ENCODE results near the gene RNF150. TPM values are rescaled to one million over a fixed set of nuclear protein-coding genes. Genes with fewer than 3 reads are reported as not detected.

The RNF150 gene
- total and polyA plus RNA-seq, 8 donors = 0.31 to 88.1 (median 8.3) TPM

GRCh38 chr4:140869446-140869845 is 263.8 kb downstream of the RNF150 start:
- Histone ChIP-seq H3K27me3 (no peaks in the 10 kb centered on the region), H3K4me1 (peaks cover 0 to 32% (median 9%) of the 10 kb centered on the region in 4 donors), H3K9me3 (no peaks in the 10 kb centered on the region), H3K27ac (no peak overlapping the region), H3K36me3 (peaks cover 0 to 7% (median 0%) of the 10 kb centered on the region in 4 donors), H3K4me3 (no peak overlapping the region)
- no peak for DNase-seq
- intact Hi-C loops (cut with DNase I; ENCODE audit: low total_unique reads) = no loop called here
- no peak for TF ChIP-seq POLR2AphosphoS5 (IDR thresholded peaks at IDR 0.05)
- 72 to 89% (median 81%) methylated on average over 1 of the region's 1 CpG for WGBS, 5 donors

GRCh38 chr4:140867356-140867755 is 265.9 kb downstream of the RNF150 start:
- no peaks in the 10 kb centered on the region for H3K9me3 ChIP-seq
- intact Hi-C loops (cut with DNase I; ENCODE audit: low total_unique reads) = no loop called here
- H3K27me3 ChIP-seq = no peaks in the 10 kb centered on the region
- peaks cover 0 to 7% (median 0%) of the 10 kb centered on the region in 4 donors for H3K36me3 ChIP-seq
- TF ChIP-seq, protein P1, sequence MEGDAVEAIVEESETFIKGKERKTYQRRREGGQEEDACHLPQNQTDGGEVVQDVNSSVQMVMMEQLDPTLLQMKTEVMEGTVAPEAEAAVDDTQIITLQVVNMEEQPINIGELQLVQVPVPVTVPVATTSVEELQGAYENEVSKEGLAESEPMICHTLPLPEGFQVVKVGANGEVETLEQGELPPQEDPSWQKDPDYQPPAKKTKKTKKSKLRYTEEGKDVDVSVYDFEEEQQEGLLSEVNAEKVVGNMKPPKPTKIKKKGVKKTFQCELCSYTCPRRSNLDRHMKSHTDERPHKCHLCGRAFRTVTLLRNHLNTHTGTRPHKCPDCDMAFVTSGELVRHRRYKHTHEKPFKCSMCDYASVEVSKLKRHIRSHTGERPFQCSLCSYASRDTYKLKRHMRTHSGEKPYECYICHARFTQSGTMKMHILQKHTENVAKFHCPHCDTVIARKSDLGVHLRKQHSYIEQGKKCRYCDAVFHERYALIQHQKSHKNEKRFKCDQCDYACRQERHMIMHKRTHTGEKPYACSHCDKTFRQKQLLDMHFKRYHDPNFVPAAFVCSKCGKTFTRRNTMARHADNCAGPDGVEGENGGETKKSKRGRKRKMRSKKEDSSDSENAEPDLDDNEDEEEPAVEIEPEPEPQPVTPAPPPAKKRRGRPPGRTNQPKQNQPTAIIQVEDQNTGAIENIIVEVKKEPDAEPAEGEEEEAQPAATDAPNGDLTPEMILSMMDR (IDR thresholded peaks at IDR 0.05) = no peak
- TF ChIP-seq POLR2AphosphoS5 (IDR thresholded peaks at IDR 0.05) (no peak), POLR2A (IDR thresholded peaks at IDR 0.05) (no peak), EP300 (IDR thresholded peaks at IDR 0.05) (no peak)
- H3K4me1 ChIP-seq = peaks cover 0 to 32% (median 9%) of the 10 kb centered on the region in 4 donors
- DNase-seq = no peak
- no peak overlapping the region for H3K27ac ChIP-seq
- 76 to 91% (median 85%) methylated on average over 3 of the region's 3 CpGs for WGBS, 5 donors
- H3K4me3 ChIP-seq = no peak overlapping the region

DNA sequence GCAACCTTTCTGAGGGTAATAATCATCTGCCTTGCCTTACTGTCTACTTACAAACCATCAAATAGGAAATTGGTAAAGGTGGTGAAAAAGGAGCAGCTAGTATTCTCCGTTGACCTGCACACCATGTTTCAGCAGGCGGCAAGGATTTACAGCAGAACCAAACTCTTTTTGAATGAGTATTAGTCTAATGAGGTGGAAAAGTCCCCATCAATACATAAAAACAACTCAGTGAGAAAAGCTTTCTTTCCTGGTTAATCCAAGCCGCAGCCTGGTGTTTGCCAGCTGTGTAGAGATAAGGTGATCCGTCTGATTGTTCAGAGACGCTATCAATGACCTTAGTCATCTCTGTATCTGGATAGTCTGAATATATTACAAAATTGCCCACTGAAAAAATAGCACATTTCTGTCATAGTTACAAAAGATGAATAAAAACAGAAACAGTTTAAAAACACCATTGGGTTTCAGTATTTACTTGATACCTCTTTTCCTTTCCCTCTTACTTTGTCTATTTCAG is 266.7 kb downstream of the RNF150 start:
- WGBS, 5 donors = 41 to 71% (median 47%) methylated on average over 5 of the region's 5 CpGs
- Histone ChIP-seq H3K27ac (peak overlapping the region in 2 of 5 donors; percentile 13 to 17), H3K4me1 (peaks cover 0 to 31% (median 9%) of the 10 kb centered on the region in 4 donors), H3K27me3 (no peaks in the 10 kb centered on the region), H3K4me3 (no peak overlapping the region), H3K9me3 (no peaks in the 10 kb centered on the region), H3K36me3 (peaks cover 0 to 7% (median 0%) of the 10 kb centered on the region in 4 donors)
- TF ChIP-seq POLR2A (IDR thresholded peaks at IDR 0.05) (no peak), POLR2AphosphoS5 (IDR thresholded peaks at IDR 0.05) (no peak), EP300 (IDR thresholded peaks at IDR 0.05) (no peak)
- TF ChIP-seq, protein P1 (IDR thresholded peaks at IDR 0.05) = no peak
- DNase-seq = no peak
- intact Hi-C loops (cut with DNase I; ENCODE audit: low total_unique reads) = no loop called here

- TF ChIP-seq POLR2AphosphoS5 (IDR thresholded peaks at IDR 0.05) (no peak), POLR2A (IDR thresholded peaks at IDR 0.05) (no peak), EP300 (IDR thresholded peaks at IDR 0.05) (no peak)
- TF ChIP-seq, protein P1 (IDR thresholded peaks at IDR 0.05) = no peak
- intact Hi-C loops (cut with DNase I; ENCODE audit: low total_unique reads) = no loop called here
- Histone ChIP-seq H3K27ac (peak overlapping the region in 2 of 5 donors; percentile 13 to 17), H3K9me3 (no peaks in the 10 kb centered on the region), H3K27me3 (no peaks in the 10 kb centered on the region), H3K4me1 (peaks cover 0 to 21% (median 9%) of the 10 kb centered on the region in 4 donors), H3K36me3 (peaks cover 0 to 7% (median 0%) of the 10 kb centered on the region in 4 donors), H3K4me3 (no peak overlapping the region)
- no peak for DNase-seq
- WGBS, 5 donors = 62 to 77% (median 70%) methylated on average over 7 of the region's 7 CpGs
These were observed 267.7 kb downstream of the RNF150 start for GRCh38 chr4:140865253-140866217.

Measured in stomach (tissue), 9 donors.